ENCODE measurements around the gene SON.
"Not testable (repeated sequence)": the region's sequence is repeated elsewhere in the genome, so short reads cannot be mapped to it uniquely, and the experiment has no call there.

SON gene

GRCh38 chr21:33546086-33546485, 3.2 kb downstream of the SON start:
- FAIRE-seq, result no peak

GRCh38 chr21:33549848-33550771, 7.3 kb downstream of the SON start:
- FAIRE-seq, result no peak

DNA sequence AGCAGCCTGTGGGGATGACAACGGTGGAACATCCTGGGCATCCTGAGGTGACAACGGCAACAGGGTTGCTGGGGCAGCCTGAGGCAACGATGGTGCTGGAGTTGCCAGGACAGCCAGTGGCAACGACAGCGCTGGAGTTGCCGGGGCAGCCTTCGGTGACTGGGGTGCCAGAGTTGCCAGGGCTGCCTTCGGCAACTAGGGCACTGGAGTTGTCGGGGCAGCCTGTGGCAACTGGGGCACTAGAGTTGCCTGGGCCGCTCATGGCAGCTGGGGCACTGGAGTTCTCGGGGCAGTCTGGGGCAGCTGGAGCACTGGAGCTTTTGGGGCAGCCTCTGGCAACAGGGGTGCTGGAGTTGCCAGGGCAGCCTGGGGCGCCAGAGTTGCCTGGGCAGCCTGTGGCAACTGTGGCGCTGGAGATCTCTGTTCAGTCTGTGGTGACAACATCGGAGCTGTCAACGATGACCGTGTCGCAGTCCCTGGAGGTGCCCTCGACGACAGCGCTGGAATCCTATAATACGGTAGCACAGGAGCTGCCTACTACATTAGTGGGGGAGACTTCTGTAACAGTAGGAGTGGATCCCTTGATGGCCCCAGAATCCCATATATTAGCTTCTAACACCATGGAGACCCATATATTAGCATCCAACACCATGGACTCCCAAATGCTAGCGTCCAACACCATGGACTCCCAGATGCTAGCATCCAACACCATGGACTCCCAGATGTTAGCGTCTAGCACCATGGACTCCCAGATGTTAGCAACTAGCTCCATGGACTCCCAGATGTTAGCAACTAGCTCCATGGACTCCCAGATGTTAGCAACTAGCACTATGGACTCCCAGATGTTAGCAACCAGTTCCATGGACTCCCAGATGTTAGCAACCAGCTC, 8.2 kb downstream of the SON start:
- FAIRE-seq, result no peak

DNA sequence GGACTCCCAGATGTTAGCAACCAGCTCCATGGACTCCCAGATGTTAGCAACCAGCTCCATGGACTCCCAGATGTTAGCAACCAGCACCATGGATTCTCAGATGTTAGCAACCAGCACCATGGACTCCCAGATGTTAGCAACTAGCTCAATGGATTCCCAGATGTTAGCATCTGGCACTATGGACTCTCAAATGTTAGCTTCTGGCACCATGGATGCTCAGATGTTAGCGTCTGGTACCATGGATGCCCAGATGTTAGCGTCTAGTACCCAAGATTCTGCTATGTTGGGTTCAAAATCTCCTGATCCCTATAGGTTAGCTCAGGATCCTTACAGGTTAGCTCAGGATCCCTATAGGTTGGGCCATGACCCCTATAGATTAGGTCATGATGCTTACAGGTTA, 8.8 kb downstream of the SON start:
- FAIRE-seq, result no peak

DNA sequence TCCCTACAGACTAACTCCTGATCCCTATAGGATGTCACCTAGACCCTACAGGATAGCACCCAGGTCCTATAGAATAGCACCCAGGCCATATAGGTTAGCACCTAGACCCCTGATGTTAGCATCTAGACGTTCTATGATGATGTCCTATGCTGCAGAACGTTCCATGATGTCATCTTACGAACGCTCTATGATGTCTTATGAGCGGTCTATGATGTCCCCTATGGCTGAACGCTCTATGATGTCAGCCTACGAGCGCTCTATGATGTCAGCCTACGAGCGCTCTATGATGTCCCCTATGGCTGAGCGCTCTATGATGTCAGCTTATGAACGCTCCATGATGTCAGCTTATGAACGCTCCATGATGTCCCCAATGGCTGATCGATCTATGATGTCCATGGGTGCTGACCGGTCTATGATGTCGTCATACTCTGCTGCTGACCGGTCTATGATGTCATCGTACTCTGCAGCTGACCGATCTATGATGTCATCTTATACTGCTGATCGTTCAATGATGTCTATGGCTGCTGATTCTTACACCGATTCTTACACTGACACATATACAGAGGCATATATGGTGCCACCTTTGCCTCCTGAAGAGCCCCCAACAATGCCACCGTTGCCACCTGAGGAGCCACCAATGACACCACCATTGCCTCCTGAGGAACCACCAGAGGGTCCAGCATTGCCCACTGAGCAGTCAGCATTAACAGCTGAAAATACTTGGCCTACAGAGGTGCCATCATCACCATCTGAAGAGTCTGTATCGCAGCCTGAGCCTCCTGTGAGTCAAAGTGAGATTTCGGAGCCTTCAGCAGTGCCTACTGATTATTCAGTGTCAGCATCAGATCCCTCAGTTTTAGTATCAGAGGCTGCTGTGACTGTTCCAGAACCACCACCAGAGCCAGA, 9.5 kb downstream of the SON start:
- FAIRE-seq, result no peak

DNA sequence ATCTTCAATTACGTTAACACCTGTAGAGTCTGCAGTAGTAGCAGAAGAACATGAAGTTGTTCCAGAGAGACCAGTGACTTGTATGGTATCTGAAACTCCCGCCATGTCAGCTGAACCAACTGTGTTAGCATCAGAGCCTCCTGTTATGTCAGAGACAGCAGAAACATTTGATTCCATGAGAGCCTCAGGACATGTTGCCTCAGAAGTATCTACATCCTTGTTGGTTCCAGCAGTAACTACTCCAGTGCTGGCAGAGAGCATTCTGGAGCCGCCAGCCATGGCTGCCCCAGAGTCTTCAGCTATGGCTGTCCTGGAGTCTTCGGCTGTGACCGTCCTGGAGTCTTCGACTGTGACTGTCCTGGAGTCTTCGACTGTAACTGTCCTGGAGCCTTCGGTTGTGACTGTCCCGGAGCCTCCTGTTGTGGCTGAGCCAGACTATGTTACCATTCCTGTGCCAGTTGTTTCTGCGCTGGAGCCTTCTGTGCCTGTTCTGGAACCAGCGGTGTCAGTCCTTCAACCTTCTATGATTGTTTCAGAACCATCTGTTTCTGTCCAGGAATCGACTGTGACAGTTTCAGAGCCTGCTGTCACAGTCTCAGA, 10.3 kb downstream of the SON start:
- FAIRE-seq, result no peak

GRCh38 chr21:33554236-33554981, 11.6 kb downstream of the SON start:
- no peak for FAIRE-seq

DNA sequence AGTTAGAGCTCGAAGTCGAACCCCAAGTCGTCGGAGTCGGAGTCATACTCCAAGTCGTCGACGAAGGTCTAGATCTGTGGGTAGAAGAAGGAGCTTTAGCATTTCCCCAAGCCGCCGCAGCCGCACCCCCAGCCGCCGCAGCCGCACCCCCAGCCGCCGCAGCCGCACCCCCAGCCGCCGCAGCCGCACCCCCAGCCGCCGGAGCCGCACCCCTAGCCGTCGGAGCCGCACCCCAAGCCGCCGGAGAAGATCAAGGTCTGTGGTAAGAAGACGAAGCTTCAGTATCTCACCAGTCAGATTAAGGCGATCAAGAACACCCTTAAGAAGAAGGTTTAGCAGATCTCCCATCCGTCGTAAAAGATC, 12.1 kb downstream of the SON start:
- FAIRE-seq, result no peak

DNA sequence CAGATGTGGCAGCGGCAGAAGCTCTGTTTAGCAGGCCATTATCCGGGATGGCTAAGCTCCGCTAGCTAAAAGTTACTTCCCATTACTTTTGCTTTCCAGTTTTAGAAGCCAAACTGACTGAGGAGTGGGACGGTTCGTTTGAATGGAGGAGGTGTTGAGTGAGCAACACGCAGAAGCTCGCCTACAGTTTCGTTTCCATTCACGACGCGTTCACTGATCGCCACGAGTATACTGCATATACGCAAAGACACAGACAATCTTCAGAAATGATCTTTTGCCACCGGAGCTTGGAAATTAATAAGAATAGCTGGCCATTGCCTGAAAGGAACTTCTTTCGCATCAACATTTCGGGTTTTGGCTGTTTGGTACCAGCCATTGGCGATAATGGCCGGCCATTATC, 14.6 kb downstream of the SON start:
- FAIRE-seq, result no peak

GRCh38 chr21:33558777-33559421, 16.1 kb downstream of the SON start:
- no peak for FAIRE-seq

GRCh38 chr21:33559813-33560212, 17.0 kb downstream of the SON start:
- FAIRE-seq, result no peak

DNA sequence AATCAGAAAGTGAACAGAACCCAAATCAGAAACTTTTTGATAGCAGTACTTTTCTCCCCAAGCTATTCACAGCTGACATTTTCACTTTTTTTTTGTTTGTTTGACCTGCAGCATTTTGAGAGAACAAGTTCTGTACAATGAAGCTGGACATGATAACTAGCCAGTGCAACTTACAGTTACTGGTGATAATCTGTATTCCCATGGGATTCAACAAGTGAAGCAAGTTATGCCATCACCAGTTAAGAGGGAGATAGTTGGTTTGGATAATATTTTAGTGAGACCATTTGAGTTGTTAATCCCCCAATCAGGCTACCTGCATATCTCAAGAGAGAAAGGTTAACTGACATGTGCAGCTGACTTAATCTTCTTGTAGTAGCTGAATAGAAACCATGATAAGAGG, 18.1 kb downstream of the SON start:
- no peak for FAIRE-seq

GRCh38 chr21:33561373-33561772, 18.5 kb downstream of the SON start:
- no peak for FAIRE-seq

GRCh38 chr21:33562389-33562788, 19.6 kb downstream of the SON start:
- no peak for FAIRE-seq

GRCh38 chr21:33566514-33566913, 23.7 kb downstream of the SON start:
- FAIRE-seq, result no peak

GRCh38 chr21:33567914-33568313, 25.1 kb downstream of the SON start:
- FAIRE-seq, result no peak

DNA sequence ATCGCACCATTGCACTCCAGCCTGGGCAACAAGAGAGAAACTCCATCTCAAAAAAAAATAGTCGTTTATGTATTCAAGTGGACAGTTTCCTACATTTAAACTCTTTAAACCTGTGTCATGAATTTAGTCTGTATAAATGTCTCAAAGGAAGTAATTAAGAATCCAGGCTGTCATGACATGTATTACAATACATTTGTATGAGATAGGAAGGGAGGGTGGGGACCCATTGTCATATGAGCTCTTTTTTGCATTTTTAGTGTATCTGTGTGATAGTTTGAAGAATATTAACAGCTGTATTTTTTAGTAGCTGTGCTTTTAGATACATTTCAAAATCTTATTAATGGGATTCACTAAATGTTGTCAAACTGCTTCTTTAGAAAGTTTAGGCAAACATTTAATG, 25.6 kb downstream of the SON start:
- FAIRE-seq, result no peak

GRCh38 chr21:33569991-33570390, 27.2 kb downstream of the SON start:
- FAIRE-seq, result no peak

DNA sequence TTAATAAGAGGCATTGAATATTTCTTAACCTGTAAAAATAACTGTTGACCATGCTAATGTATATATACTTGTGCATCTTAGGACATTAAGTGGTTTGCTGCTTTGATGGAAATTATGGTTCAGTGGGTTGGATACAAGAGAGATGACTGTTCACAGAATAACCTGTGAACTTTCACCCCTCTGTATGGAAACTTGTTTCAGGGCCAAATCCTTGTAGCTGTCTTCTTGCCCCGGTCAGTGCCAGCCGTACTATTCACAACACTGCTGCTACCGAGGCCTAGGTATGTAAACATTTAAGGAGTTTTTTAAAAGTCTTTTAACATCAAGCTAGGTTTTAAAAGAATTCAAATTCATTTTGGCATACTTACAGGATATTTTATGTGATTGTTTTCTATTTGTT, 29.5 kb downstream of the SON start:
- FAIRE-seq, result no peak

DNA sequence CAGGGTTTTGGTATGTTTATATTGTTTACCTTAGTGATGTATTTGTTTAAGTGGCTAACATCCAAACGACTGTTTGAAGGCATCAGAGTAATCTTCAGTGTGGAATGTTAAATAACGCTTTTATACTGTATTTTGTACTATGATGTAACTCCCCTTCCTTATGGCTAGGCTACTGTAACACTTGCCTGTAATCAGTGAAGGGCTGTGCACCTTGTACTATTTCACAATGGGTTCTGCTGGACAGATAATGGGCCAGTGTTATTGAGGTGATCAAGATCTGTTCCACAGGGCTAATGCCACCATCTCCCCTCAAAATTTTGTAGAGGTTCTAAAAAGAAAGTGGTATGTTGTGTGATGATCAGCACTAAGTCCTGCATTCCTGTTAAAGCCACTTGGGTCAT, 33.9 kb downstream of the SON start:
- not testable (repeated sequence) for FAIRE-seq

- FAIRE-seq, result no peak
Observed at GRCh38 chr21:33578214-33578613, 35.4 kb downstream of the SON start.
